T-helper 9 cell (primary cell): ENCODE results near the gene NOC2L.
"Not testable (repeated sequence)": the region's sequence is repeated elsewhere in the genome, so short reads cannot be mapped to it uniquely, and the experiment has no call there.

Experiments
- DNase-seq: peaks from one replicate; pipeline ENCODE4 v3.0.0-alpha.2; 2020

Gene NOC2L

GRCh38 chr1:897951-898350 lies 61.1 kb downstream of the NOC2L start:
- DNase-seq = not testable (repeated sequence)

DNA sequence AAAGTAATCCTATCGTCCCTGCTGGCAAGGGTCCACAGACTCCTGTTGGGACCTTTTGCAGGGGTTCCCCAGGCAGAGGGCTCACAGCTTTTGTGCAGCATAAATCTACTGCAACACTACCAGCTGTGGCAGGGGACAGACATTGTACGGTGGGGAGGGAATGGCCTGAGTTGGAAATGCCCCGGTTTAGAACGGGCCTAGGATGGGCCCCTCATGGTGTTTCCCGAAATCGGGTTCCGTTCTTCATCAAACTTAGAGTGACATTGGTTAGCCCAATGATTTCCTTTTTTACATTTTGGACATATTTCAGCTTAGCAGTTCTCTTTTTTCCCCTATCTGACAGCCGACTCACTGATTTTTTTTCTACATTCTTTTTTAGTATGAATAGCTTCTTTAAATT lies 61.8 kb downstream of the NOC2L start:
- DNase-seq = no peak
